Measurements from ENCODE around the gene LINGO3. TPM values are rescaled to one million over a fixed set of nuclear protein-coding genes. Genes with fewer than 3 reads are reported as not detected.

Gene LINGO3
- total RNA-seq, 1 donor from 2014 or later = not detected

DNA sequence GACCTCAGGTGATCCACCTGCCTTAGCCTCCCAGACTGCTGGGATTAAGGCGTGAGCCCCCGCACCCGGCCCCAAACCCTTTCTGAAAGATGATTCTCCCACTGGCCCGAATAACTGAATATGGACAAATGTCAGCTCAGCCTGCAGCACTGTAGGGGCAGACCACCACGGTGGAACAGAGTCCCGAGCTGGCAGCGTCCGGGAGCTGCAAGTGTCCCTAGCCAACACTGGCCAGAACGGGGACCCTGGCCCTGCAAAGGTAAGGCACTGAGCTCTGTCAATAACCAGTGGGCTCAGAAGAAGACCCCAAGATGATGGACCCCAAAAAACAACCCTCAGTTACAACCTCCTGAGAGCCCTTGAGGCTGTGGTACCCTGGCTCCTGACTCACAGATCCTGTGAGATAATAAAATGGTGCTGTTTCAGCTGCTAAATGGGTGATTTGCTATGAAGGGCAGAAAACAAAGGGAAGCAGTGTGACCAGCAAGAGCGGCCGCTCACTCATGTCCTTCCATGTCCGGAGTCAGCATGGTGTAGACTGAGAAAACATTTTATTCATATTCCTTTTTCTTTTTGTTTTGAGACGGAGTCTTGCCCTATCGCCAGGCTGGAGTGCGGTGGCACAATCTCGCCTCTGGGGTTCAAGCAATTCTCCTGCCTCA lies 18.9 kb upstream of the LINGO3 start:
- no peak overlapping the region for H3K4me3 ChIP-seq (ENCODE audit: low read depth, low read length)
- DNase-seq (ENCODE audit: low read depth) = no peak
- TF ChIP-seq, protein P1, sequence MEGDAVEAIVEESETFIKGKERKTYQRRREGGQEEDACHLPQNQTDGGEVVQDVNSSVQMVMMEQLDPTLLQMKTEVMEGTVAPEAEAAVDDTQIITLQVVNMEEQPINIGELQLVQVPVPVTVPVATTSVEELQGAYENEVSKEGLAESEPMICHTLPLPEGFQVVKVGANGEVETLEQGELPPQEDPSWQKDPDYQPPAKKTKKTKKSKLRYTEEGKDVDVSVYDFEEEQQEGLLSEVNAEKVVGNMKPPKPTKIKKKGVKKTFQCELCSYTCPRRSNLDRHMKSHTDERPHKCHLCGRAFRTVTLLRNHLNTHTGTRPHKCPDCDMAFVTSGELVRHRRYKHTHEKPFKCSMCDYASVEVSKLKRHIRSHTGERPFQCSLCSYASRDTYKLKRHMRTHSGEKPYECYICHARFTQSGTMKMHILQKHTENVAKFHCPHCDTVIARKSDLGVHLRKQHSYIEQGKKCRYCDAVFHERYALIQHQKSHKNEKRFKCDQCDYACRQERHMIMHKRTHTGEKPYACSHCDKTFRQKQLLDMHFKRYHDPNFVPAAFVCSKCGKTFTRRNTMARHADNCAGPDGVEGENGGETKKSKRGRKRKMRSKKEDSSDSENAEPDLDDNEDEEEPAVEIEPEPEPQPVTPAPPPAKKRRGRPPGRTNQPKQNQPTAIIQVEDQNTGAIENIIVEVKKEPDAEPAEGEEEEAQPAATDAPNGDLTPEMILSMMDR (IDR thresholded peaks at IDR 0.05; ENCODE audit: insufficient read depth, low read length, severe bottlenecking) = no peak
- peaks cover 15% of the 10 kb centered on the region for H3K36me3 ChIP-seq (ENCODE audit: control insufficient read depth, insufficient read depth, low read length)
- FAIRE-seq = no peak
- no peaks in the 10 kb centered on the region for H3K27me3 ChIP-seq (ENCODE audit: control insufficient read depth, insufficient read depth, low read length)

DNA sequence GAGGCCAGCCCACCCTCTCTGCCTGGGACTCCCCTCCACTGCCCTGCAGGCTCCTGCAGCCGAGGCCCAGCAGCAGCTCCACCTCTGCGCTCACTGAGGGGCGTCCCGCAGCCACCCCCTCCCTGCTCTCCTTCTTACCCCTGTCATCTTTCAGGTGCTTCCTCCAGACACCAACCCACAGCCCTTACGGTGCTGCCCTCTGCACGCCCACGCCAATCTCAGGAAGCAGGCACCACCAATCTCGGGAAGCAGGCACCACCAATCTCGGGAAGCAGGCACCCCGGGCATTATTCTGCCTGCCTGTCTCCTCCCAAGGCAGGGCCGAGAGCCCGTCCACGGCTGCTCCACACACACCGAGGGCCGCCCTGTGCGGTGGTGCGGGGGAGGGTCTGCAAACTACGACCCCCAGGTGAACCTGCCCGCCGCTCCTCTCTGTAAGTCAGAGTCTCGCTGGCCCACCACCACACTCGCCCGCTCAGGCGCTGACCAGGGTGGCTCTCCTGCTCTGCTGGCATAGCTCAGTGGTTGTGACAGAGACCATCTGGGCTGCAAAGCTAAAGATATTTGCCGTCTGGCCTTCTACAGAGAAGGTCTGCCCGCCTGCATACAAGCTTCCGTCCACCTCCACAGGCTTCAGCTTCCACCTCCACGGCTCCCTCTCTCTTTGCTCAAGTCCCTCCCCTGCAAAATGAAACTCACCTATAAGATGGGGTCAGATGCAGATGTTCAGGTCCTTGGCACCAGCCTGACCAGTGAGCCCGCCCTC lies 17.5 kb upstream of the LINGO3 start:
- Histone ChIP-seq H3K36me3 (ENCODE audit: control insufficient read depth, insufficient read depth, low read length) (peaks cover 15% of the 10 kb centered on the region), H3K4me3 (ENCODE audit: low read depth, low read length) (no peak overlapping the region), H3K27me3 (ENCODE audit: control insufficient read depth, insufficient read depth, low read length) (no peaks in the 10 kb centered on the region)
- FAIRE-seq (no peak), DNase-seq (ENCODE audit: low read depth) (no peak)
- TF ChIP-seq, protein P1 (IDR thresholded peaks at IDR 0.05; ENCODE audit: insufficient read depth, low read length, severe bottlenecking) = no peak

DNA sequence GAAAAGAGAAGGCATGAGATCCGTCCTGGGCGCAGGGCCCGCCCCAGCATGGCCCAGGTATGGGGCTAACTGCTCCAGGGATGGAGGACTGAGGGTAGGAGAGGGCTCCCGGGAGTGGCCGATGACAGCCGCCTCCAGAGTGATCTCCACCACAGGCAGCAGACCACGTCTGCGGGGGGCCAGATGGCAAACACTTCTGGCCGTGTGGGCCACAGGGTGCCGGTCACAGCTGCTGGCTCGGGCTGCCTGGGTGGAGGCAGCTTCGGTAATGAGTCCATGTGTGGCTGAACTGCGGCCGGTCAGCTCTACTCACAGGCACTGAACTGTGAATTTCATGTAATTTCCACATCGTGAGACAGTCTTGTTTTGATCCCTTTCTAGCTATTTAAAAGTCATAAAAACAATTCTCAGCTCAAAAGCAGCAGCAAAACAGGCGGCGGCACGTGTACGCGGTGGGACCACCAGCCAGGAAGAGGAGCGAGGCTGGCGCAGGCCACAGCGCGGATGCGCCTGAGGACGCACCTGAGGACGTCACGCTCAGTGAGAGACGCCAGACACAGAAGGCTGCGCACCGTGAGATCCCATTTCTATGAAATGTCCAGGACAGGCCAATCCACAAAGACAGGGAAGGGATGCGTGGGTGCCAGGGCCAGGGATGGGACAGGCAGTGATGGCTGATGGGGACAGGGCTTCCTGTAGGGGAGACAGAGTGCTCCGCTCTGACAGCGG lies 16.4 kb upstream of the LINGO3 start:
- H3K36me3 ChIP-seq (ENCODE audit: control insufficient read depth, insufficient read depth, low read length) = peaks cover 15% of the 10 kb centered on the region

DNA sequence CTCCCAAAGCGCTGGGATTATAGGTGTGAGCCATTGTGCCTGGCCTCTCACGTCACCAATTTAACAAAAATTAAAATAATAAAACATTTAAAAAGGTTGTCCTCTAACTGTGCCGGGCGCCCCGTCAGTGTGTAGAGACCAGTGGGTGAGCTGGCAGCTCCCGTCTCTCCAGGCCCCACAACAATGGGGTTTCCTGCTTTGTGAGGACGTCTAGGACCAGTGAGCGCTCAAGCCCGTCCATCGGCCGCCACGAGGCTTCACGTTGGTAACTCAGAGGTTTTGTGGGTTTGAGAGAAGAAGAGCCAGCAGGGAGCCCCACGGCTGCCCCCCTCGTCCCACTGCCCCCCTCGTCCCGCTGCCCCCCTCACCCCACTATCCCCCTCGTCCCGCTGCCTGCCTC lies 15.8 kb upstream of the LINGO3 start:
- TF ChIP-seq, protein P1 (IDR thresholded peaks at IDR 0.05; ENCODE audit: insufficient read depth, low read length, severe bottlenecking) = no peak
- DNase-seq (ENCODE audit: low read depth) = no peak
- Histone ChIP-seq H3K36me3 (ENCODE audit: control insufficient read depth, insufficient read depth, low read length) (peaks cover 15% of the 10 kb centered on the region), H3K27me3 (ENCODE audit: control insufficient read depth, insufficient read depth, low read length) (no peaks in the 10 kb centered on the region), H3K4me3 (ENCODE audit: low read depth, low read length) (no peak overlapping the region)
- no peak for FAIRE-seq

More for the DNA sequence above, 16.4 kb upstream of the LINGO3 start:
- FAIRE-seq (no peak), DNase-seq (ENCODE audit: low read depth) (no peak)
- Histone ChIP-seq H3K4me3 (ENCODE audit: low read depth, low read length) (no peak overlapping the region), H3K27me3 (ENCODE audit: control insufficient read depth, insufficient read depth, low read length) (no peaks in the 10 kb centered on the region)
- TF ChIP-seq, protein P1 (IDR thresholded peaks at IDR 0.05; ENCODE audit: insufficient read depth, low read length, severe bottlenecking) = no peak

DNA sequence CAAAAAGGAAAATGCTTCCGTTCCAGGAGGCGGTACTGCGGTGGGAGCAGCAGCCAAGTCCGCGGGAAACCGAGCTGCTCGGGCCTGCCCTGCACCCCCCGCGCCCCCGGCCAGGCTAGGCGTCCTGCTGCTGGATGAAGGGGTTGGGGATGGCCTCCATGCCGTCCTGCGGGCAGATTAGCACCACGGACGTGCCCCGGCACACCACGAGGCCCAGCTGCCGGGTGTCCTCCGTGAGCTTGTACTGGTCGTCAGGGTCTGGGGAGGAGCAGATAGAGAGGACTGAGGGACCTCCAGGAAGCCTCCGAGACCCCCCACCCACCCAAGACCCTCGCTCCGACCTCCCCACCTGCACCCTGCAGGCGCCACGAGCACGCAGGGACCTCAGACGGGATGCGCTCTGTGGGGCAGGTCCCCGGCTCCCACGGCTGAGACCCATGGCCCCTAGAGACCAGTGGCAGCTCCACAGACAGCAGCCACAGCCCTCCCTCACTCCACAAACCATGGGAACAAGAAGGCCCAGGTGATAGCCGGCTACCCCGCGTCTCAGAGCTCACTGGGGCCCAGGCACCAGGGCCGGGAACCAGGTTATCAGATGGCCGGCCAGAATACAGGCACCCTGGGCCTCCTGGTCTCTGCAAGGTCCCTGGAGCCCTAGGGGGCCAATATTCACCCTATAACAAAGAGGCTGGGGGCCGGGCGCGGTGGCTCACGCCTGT lies 13.8 kb upstream of the LINGO3 start:
- TF ChIP-seq, protein P1 (IDR thresholded peaks at IDR 0.05; ENCODE audit: insufficient read depth, low read length, severe bottlenecking) = no peak
- DNase-seq (ENCODE audit: low read depth) = no peak
- FAIRE-seq = no peak
- H3K27me3 ChIP-seq (ENCODE audit: control insufficient read depth, insufficient read depth, low read length) = peaks cover 1% of the 10 kb centered on the region
- H3K36me3 ChIP-seq (ENCODE audit: control insufficient read depth, insufficient read depth, low read length) = peaks cover 14% of the 10 kb centered on the region
- no peak overlapping the region for H3K4me3 ChIP-seq (ENCODE audit: low read depth, low read length)
